Left renal cortex interstitium (tissue), 4 donors: ENCODE results near the gene ANXA2R. TPM values are rescaled to one million over a fixed set of nuclear protein-coding genes. Genes with fewer than 3 reads are reported as not detected.
"Not testable (repeated sequence)": the region's sequence is repeated elsewhere in the genome, so short reads cannot be mapped to it uniquely, and the experiment has no call there.

Source experiments
- DNase-seq, 4 donors: peaks; one replicate each; pipeline ENCODE4 v3.0.0-alpha.2; 2013; ENCODE audit warnings: low read depth in 4 of 4, low spot score in 2 of 4, missing footprints in 1 of 4
- polyA plus RNA-seq, 4 donors: library from polyadenylated mRNA; unstranded; fragments of 120-200 nt; gene quantifications; one replicate each; pipeline ENCODE4 v1.2.1, GENCODE V29; 2013; ENCODE audit not compliant: insufficient read length in 4 of 4

ANXA2R gene, protein sequence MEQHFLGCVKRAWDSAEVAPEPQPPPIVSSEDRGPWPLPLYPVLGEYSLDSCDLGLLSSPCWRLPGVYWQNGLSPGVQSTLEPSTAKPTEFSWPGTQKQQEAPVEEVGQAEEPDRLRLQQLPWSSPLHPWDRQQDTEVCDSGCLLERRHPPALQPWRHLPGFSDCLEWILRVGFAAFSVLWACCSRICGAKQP
- 1 to 10 TPM; 1.2 to 1.5 (median 1.3) TPM for polyA plus RNA-seq

DNA sequence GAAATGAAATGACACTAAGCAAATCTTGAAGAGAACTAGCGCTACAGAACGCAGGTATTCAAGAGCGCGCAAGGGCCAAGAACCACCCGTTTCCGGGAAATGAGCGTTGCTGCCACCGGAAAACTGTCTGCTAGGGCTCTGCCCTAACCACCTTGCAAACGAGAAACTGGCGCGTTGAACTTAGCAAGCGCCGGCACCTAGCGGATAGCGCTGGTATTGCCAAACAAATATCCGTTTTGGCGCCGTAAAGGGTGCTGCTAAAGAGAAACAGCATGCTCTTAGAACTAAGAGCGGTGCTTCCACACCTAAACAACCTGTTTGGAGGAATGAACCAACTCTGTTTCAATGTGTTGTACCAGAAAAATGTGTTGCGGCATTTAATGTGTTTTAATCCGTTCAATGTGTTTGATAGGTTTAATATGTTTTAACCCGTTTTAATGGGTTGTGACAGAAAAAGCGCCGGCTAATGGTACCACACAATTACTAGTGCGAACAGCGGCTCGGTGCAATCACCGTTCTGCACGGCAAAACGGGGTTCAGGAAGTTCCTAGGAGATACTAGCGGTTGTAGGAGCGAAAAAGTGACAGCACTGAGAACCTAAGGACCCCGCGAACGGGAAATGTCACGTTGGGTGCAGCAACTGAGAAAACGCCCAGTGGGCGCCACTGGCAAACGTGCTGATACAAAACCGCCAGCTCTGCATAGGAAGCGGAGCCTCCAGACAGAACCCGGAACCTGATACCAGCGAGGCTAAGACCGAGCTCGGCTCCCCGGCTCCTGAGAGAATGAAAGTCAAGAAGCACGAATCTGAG lies at the start of gene ANXA2R:
Gene ANXA2R, minus strand, starts transcription at position 33 of the 812 bp plus-strand sequence. CDS start 273 bp downstream, outside the sequence.
- no peak for DNase-seq

GRCh38 chr5:43086118-43086908 lies 46.2 kb upstream of the ANXA2R start:
- DNase-seq, result not testable (repeated sequence)

GRCh38 chr5:43085453-43085852 lies 45.3 kb upstream of the ANXA2R start:
- no peak for DNase-seq

- DNase-seq, result not testable (repeated sequence)
Observed at GRCh38 chr5:43084468-43084867, 44.3 kb upstream of the ANXA2R start.

- not testable (repeated sequence) for DNase-seq
Observed at GRCh38 chr5:43081345-43081744, 41.2 kb upstream of the ANXA2R start.

DNA sequence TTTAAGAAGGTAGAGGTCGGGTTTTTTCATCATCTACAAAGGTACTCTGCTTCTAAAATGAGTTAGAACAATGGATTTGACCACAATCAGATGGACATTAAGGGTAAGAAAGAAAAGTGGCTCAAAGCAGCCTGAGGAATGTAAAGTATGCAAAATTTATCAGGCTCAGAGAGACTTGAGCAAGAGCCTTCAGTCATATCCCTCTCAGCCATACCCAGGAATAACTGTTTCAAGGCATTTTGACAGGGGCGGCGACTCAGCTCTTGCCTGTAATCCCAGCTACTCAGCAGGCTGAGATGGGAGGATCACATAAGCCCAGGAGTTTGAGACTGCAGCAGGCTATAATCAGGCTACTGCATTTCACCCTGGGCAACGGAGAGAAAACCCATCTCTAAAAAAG lies 38.8 kb upstream of the ANXA2R start:
- DNase-seq, result no peak

DNA sequence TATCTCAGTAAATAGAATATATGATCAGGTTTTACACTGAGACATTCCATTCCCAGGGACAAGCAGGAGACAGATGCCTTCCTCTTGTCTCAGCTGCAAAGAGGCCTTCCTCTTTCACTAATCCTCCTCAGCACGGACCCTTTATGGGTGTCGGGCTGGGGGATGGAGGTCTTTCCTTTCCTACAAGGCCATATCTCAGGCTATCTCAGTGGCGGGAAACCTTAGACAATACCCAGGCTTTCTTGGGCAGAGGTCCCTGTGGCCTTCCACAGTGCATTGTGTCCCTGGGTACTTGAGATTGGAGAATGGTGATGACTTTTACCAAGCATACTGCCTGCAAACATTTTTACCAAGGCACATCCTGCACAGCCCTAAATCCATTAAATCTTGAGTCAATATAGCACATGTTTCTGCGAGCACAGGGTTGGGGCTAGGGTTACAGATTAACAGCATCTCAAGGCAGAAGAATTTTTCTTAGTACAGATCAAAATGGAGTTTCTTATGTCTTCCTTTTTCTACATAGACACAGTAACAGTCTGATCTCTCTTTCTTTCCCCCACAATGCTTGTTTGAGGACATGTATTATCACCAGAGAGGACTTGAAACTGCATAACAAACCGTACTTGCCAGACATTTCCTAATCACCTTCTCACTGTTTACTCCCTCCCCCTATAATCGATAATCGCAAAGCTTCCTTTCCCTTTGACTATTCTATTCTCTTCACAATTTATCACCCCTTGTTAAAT lies 37.5 kb upstream of the ANXA2R start:
- DNase-seq, result not testable (repeated sequence)

- no peak for DNase-seq
Observed at GRCh38 chr5:43075319-43076293, 35.5 kb upstream of the ANXA2R start.

- DNase-seq, result no peak
Observed at GRCh38 chr5:43074987-43075318, 34.8 kb upstream of the ANXA2R start.

- DNase-seq, result no peak
Observed at GRCh38 chr5:43073597-43074546, 33.8 kb upstream of the ANXA2R start.

DNA sequence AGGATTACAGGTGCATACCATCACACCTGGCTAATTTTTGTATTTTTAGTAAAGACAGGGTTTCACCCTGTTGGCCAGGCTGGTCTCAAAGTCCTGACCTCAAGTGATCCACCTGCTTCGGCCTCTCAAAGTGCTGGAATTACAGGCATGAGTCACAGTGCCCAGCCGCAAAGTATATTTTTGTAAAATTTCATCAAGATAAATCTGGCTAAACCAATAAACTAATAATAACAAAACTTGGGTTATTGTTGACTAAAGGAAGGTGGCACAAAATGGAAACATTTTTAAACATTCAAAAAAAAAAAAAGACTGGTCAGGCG lies 29.2 kb upstream of the ANXA2R start:
- not testable (repeated sequence) for DNase-seq

- no peak for DNase-seq
Observed at GRCh38 chr5:43068037-43068436, 27.9 kb upstream of the ANXA2R start.

DNA sequence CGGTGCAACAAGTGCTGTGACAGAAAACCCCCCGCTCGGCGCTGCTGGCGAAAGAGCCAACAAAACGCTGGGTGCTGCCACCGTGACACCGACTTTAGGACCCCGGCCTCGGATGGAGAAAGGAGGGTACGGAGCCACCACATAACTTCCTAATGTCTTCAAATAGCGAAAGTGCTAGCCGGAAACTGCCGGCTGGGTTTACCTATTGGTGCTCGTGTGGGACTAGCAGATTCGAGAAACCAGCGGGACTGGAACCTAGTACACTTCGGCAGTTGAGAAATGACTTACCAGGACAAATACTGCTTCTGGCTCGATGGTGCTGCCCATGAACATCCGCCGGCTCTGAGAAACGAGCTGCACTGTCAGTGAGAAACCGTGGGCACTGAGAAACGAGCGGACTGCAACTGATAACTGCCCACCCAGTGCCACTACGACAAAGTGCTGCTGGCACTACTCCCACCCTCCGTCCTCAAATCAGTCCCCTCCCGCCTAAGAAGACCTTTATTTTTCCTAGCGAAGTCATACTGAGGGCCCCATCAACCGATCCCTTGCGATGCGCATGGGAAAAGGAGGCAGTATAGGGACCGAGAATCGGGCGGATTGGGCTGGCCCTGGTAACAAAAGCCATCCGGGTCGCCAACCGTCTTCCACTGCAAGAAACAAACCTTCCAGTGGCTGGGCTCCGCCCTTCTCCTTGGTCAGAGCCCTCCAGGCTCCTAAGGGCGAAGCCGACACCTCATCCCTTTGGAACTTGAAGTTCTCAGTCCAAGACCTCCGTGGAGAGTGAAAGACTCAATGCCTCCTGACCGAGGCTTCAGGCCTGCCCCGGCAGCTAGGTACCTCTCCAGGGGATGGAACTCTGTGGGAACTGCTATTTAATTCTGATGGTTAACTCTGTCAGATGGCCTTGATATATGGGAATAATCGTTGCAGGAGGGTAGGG lies 27.0 kb upstream of the ANXA2R start:
- DNase-seq, result peak; percentile 88 to 97 (median 93)

GRCh38 chr5:43065948-43066798 lies 26.1 kb upstream of the ANXA2R start:
- DNase-seq, result peak; percentile 51 to 80 (median 63)

GRCh38 chr5:43065387-43065947 lies 25.3 kb upstream of the ANXA2R start:
- DNase-seq, result peak in 3 of 4 donors; percentile 46 to 49 (median 47)

DNA sequence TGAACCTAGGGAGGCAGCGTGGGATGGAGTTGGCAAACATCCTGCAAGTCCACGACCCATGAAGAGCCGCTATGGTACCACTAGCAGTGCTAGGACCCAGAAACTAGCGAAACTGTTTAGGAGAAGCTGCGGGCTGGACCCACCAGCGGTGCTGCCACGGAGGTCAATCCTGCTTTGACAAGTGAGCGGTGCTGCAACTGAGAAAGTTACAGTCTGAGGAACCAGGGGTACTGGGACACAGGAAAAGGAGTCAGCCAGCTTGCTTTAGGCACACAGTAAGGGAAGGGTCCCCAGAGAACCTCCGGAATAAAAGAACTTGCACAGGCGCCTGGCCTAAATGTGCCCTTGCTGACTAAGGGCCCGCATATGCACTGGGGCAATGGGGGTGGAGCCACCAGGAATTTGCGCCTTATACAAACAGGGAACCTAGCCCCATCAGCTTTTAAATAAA lies 23.6 kb upstream of the ANXA2R start:
- DNase-seq, result no peak
